DMS 273 (cell line): Measurements from ENCODE around the gene CLHC1.
"Not testable (repeated sequence)": the region's sequence is repeated elsewhere in the genome, so short reads cannot be mapped to it uniquely, and the experiment has no call there.

Experiments used
- DNase-seq: peaks from one replicate; lab custom pipeline; 2025; ENCODE audit not compliant: unreplicated experiment; lab: John Stamatoyannopoulos, UW

The CLHC1 gene

GRCh38 chr2:55232084-55232862 lies at the start of gene CLHC1, which contains the start of gene RPS27A:
TSS of gene CLHC1 (minus strand) at chr2:55232293. CDS start at chr2:55222411, 9,882 bp downstream.
TSS of gene RPS27A (plus strand) at chr2:55232688. CDS start at chr2:55232825, 137 bp downstream.
- peak; percentile 96 for DNase-seq

GRCh38 chr2:55280851-55281546 lies 48.9 kb upstream of the CLHC1 start:
- DNase-seq = not testable (repeated sequence)

GRCh38 chr2:55279859-55280424 lies 47.8 kb upstream of the CLHC1 start:
- not testable (repeated sequence) for DNase-seq

GRCh38 chr2:55279214-55279835 lies 47.2 kb upstream of the CLHC1 start:
- DNase-seq = peak; percentile 41

- no peak for DNase-seq
These were observed 45.2 kb upstream of the CLHC1 start for GRCh38 chr2:55277310-55277709.

- DNase-seq = not testable (repeated sequence)
These were observed 42.3 kb upstream of the CLHC1 start for GRCh38 chr2:55274346-55274745.

- DNase-seq = peak; percentile 32
These were observed 37.5 kb upstream of the CLHC1 start for GRCh38 chr2:55269645-55269990.

GRCh38 chr2:55268907-55269644 lies 37.0 kb upstream of the CLHC1 start, which contains the start of gene MTIF2:
TSS of gene MTIF2 (minus strand) at chr2:55269231. CDS start at chr2:55263858, 5,373 bp downstream.
- DNase-seq = peak; percentile 97

- DNase-seq = peak; percentile 53
These were observed 36.3 kb upstream of the CLHC1 start for GRCh38 chr2:55268288-55268906.

GRCh38 chr2:55259586-55259985 lies 27.5 kb upstream of the CLHC1 start:
- DNase-seq = not testable (repeated sequence)

GRCh38 chr2:55252832-55253231 lies 20.7 kb upstream of the CLHC1 start:
- DNase-seq = no peak

- DNase-seq = no peak
These were observed 14.9 kb upstream of the CLHC1 start for GRCh38 chr2:55247025-55247424.

GRCh38 chr2:55245411-55245810 lies 13.3 kb upstream of the CLHC1 start:
- DNase-seq = no peak

GRCh38 chr2:55242617-55243016 lies 10.5 kb upstream of the CLHC1 start:
- no peak for DNase-seq

GRCh38 chr2:55241582-55241981 lies 9.5 kb upstream of the CLHC1 start:
- DNase-seq = not testable (repeated sequence)

- DNase-seq = no peak
These were observed 7.6 kb upstream of the CLHC1 start for GRCh38 chr2:55239656-55240222.

- peak; percentile 60 for DNase-seq
These were observed 5.0 kb upstream of the CLHC1 start for GRCh38 chr2:55236992-55237543.

- peak; percentile 35 for DNase-seq
These were observed 3.8 kb upstream of the CLHC1 start for GRCh38 chr2:55235724-55236538.

GRCh38 chr2:55233658-55233940 lies 1.5 kb upstream of the CLHC1 start:
- DNase-seq = no peak
